ENCODE measurements around the gene SPP1. TPM values are rescaled to one million over a fixed set of nuclear protein-coding genes. Genes with fewer than 3 reads are reported as not detected.

SPP1 gene
- polyA plus RNA-seq, 1 of the 3 experiments (the other 2 are of a cell fraction): 0.82 TPM

GRCh38 chr4:88030565-88031310 is 55.2 kb downstream of the SPP1 start (continued):
- TF ChIP-seq TAF1 (IDR thresholded peaks at IDR 0.05; ENCODE audit: borderline replicate concordance, low read depth, low read length) (no peak), USF1 (IDR thresholded peaks at IDR 0.05; ENCODE audit: borderline replicate concordance, low read depth) (no peak), MEF2A (IDR thresholded peaks at IDR 0.05; ENCODE audit: borderline replicate concordance, low read depth) (no peak)

Small RNA genes within 50 kb of the gene (small RNA-seq; reads per million reads assigned to genes)
- gene RNU1-36P: 0 reads per million in 7 experiments

Other genes starting within 250 kb of the SPP1 start
- not detected in 2 replicates for gene IBSP, start 176.2 kb upstream of the SPP1 start, polyA plus RNA-seq (2012; rRNA removed)
- gene MEPE, start 142.7 kb upstream of the SPP1 start, polyA plus RNA-seq (2012; rRNA removed): not detected in 2 replicates
- 44.6 and 52.0 TPM in 2 replicates for gene PKD2, start 31.9 kb downstream of the SPP1 start, polyA plus RNA-seq (2012; rRNA removed)
- 0.02 and 0.05 TPM in 2 replicates for gene ABCG2, start 182.9 kb downstream of the SPP1 start, polyA plus RNA-seq (2012; rRNA removed)

All from SK-N-SH (cell line).